ENCODE measurements around the gene ARHGEF25.

ARHGEF25 gene

DNA sequence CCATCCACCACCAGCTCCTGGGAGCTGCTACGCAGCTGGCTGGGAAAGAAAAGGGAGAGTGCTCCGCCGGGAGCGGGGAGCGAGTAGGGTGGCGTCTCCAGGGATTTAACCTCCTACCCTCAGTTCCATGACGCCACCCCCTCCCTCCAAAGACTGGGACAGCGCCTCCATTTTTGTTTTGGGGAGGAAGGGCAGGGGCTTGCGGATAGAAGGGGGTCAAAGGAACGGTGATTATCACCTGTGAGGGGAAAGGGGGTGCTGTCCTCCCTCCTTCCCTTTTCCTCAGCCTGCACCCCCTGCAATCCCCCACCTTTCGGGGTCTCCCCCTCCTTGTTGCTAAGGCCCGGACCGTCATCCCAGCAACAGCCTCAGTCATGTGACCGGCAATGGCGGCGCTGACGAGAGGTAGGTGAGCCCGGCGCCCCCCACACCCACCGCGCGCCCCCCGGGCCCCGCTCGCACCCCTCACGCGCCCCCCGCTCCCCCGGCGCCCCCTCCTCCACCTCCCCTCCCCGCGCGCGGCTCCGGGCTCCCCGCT lies 6.7 kb upstream of the ARHGEF25 start, which contains the start of gene DTX3:
Gene DTX3, plus strand, starts transcription at position 371 of the 538 bp plus-strand sequence. CDS start 1,694 bp downstream, outside the sequence.
- TF ChIP-seq REST (IDR thresholded peaks at IDR 0.05; ENCODE audit: insufficient read depth in 1 of 2, low read depth in 2 of 2, low read length in 2 of 2) (no peak), FOXP2 (optimal IDR thresholded peaks at IDR 0.05; ENCODE audit: borderline replicate concordance, extremely low read depth, extremely low read length, insufficient read depth) (no peak), TAF1 (IDR thresholded peaks at IDR 0.05; ENCODE audit: borderline replicate concordance, insufficient read depth, low read length) (no peak), SIN3A (IDR thresholded peaks at IDR 0.05; ENCODE audit: borderline replicate concordance, insufficient read depth, low read length) (no peak), POLR2AphosphoS5 (IDR thresholded peaks at IDR 0.05; ENCODE audit: low read depth, low read length) (no peak)

DNA sequence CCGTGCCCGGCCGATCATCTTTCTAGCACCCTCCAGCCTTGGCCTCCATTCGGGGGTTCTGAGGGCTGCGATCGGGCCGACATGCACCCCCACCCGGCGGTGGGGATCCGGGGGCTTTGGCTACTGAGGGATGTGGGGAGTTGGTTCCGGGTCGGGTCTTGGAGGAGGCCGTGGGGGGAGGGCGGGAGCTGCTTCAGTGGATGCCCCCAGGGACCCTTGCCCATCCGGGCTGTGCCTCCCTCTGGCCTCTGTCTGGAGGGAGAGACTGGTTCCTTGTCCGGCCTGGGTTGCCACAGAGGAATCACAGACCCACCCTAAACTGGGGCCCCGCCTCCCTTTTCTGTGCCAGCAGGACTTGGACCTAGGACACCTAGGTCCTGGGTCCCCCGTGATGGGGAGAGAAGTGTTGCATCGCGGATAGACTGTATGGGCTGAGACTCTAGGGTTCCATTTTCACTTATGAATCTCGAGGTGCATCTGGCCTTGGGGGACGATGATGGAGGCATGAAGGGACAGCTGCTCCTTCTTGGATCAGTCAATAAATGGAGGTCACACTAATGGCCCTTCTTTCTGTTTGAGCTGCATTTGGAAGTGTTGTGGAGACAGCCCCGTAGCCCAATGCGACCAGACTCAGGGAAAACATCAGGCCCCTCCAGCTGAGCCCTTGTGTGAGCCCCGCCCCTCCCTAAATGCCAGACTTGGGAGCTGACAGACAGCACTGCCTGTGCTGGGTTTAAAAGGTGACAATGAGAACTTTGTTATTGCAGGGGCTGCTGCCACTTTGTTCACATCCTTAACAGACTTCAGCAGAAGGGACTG lies 6.0 kb upstream of the ARHGEF25 start:
- TF ChIP-seq FOXP2 (optimal IDR thresholded peaks at IDR 0.05; ENCODE audit: borderline replicate concordance, extremely low read depth, extremely low read length, insufficient read depth) (no peak), REST (IDR thresholded peaks at IDR 0.05; ENCODE audit: insufficient read depth in 1 of 2, low read depth in 2 of 2, low read length in 2 of 2) (no peak), TAF1 (IDR thresholded peaks at IDR 0.05; ENCODE audit: borderline replicate concordance, insufficient read depth, low read length) (no peak), SIN3A (IDR thresholded peaks at IDR 0.05; ENCODE audit: borderline replicate concordance, insufficient read depth, low read length) (no peak), POLR2AphosphoS5 (IDR thresholded peaks at IDR 0.05; ENCODE audit: low read depth, low read length) (no peak)

DNA sequence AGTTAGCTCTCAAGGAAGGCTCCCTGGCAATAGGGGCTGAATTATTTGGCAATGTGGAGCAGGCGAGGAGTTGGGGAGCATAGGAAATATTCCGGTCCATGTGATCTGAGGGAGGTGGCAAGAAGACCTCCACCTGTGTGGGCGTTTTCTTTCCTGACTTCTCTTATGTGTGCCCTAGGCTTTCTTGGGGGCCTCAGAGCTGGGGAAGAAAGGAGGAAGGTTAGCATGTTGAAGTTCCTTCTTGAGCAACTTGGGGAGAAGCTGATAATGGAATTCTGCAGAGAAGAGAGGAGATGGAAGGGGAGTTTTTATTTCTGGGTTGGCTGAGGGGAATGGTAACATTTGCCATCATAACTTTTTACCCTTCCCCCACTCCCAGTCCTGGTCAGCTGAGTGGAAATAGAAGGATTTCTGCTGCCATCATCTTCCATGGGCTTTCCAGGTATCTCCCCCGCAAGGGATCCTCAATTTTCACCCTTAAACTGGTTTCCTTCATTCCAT lies 5.4 kb upstream of the ARHGEF25 start:
- TF ChIP-seq FOXP2 (optimal IDR thresholded peaks at IDR 0.05; ENCODE audit: borderline replicate concordance, extremely low read depth, extremely low read length, insufficient read depth) = no peak
- no peak for TF ChIP-seq SIN3A (IDR thresholded peaks at IDR 0.05; ENCODE audit: borderline replicate concordance, insufficient read depth, low read length)
- no peak for TF ChIP-seq POLR2AphosphoS5 (IDR thresholded peaks at IDR 0.05; ENCODE audit: low read depth, low read length)
- no peak for TF ChIP-seq REST (IDR thresholded peaks at IDR 0.05; ENCODE audit: insufficient read depth in 1 of 2, low read depth in 2 of 2, low read length in 2 of 2)
- TF ChIP-seq TAF1 (IDR thresholded peaks at IDR 0.05; ENCODE audit: borderline replicate concordance, insufficient read depth, low read length) = no peak

DNA sequence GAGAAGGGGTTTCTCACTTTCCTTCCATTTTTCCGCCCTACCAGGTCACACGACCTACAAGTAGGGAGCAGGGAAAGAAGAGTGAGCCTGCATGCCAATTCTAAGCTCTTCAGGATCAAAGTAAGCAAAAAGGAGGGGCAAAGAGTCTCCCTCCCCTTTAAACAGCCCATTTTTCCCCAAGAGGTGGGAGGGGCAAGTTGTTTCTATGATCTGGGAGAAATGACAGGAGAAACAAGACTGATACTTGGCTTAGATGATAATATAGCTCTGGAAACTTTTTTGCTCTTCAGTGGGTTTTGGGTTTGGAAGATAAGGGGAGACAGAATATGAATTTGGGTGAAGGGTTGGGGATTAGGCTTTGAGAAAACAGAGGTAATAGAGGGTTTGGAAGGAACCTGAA lies 4.8 kb upstream of the ARHGEF25 start:
- TF ChIP-seq POLR2AphosphoS5 (IDR thresholded peaks at IDR 0.05; ENCODE audit: low read depth, low read length) (no peak), REST (IDR thresholded peaks at IDR 0.05; ENCODE audit: insufficient read depth in 1 of 2, low read depth in 2 of 2, low read length in 2 of 2) (no peak), TAF1 (IDR thresholded peaks at IDR 0.05; ENCODE audit: borderline replicate concordance, insufficient read depth, low read length) (no peak), FOXP2 (optimal IDR thresholded peaks at IDR 0.05; ENCODE audit: borderline replicate concordance, extremely low read depth, extremely low read length, insufficient read depth) (no peak), SIN3A (IDR thresholded peaks at IDR 0.05; ENCODE audit: borderline replicate concordance, insufficient read depth, low read length) (no peak)

Measured in PFSK-1 (cell line).